GM04503 (cell line): Measurements from ENCODE around the gene PDXP.

Source experiments
- DNase-seq: peaks from one replicate; pipeline ENCODE4 v3.0.0-alpha.2; 2012; ENCODE audit warnings: low read depth

Gene PDXP

DNA sequence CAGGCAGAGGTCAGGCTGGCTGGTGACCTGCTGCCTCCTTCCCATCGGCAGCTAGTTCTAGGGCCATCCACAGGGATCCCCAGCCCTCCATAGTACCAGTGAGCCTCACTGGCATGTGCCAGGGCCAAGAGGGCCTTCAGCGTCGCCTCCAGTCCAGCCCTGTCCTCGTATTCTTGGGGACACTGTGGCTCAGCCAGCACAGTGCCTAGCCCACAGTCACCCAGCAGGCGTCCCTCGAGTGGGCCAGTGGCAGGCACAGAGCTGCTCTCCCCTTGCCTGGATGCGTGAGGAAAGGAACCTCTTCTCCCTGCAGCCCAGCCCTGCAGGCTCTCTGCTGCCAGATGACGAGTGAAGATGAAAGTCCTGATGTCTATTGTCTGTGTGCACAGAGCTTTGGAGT, 29.7 kb upstream of the PDXP start:
- no peak for DNase-seq

DNA sequence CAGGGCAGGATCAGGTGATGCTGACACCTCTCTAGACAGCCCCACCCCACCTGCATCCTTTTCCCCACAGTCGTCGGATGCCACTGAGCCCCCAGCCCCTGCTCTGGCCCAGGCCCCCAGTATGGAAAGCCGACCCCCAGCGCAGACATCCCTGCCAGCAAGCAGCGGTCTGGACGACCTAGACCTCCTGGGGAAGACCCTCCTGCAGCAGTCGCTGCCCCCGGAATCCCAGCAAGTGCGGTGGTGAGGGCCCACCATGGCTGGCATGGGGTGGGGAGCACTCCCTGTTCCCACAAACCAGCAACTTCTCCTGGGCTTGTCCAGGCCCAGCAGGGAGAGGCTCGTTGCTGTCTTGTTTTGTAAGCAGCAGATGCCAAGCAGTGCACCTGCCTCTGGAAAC, 28.6 kb upstream of the PDXP start:
- no peak for DNase-seq

DNA sequence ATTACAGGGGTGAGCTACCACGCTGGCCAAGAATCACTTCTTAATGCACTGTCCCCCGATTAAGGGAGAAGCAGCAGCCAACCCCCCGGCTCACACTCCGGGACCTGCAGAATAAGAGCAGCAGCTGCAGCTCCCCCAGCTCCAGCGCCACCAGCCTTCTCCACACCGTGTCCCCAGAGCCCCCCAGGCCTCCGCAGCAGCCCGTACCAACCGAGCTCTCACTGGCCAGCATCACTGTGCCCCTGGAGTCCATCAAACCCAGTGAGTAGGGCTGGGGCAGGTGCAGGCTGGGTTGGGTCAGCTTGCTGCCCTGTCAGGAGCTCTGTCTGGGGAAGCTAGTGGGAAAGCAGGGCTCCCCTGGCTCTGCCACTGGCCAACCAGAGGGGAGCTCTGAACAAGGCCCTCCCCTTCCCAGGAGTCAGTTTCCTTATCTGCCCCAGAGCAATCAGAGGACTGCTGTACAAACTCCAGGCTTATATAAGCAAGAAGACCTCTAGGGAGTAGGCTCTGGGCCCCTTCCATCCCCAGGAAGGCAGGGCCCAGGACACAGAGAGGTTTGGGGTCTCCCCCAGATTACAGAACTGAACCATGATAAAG, 27.6 kb upstream of the PDXP start:
- no peak for DNase-seq

DNA sequence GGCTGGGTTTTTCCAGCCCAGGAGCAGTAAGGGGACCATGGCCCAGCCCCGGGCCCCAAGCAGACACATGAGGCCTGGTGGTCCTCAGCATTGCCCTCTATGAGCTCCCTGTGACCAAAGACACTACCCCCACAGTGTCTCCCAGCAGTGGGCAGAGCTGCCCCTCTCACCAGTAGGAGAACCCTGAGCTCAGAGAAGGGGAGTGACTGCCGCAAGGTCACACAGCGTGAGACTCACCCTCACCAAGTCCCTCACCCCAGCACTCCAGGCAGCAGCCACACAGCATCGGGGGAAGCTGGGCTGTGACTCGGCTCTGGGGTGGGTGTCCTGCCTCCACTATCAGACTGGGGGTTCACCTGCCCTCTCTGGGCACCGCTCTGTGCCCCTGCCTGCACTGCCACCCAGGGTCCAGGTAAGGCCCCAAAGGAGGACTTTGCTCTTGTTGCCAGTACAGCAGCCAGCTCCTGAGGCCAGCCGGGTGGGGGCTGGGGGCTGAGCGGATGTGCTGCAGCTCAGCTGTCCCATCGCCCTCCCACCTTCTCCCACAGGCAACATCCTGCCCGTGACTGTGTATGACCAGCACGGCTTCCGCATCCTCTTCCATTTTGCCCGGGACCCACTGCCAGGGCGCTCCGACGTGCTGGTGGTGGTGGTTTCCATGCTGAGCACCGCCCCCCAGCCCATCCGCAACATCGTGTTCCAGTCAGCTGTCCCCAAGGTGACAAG, 26.9 kb upstream of the PDXP start:
- no peak for DNase-seq

DNA sequence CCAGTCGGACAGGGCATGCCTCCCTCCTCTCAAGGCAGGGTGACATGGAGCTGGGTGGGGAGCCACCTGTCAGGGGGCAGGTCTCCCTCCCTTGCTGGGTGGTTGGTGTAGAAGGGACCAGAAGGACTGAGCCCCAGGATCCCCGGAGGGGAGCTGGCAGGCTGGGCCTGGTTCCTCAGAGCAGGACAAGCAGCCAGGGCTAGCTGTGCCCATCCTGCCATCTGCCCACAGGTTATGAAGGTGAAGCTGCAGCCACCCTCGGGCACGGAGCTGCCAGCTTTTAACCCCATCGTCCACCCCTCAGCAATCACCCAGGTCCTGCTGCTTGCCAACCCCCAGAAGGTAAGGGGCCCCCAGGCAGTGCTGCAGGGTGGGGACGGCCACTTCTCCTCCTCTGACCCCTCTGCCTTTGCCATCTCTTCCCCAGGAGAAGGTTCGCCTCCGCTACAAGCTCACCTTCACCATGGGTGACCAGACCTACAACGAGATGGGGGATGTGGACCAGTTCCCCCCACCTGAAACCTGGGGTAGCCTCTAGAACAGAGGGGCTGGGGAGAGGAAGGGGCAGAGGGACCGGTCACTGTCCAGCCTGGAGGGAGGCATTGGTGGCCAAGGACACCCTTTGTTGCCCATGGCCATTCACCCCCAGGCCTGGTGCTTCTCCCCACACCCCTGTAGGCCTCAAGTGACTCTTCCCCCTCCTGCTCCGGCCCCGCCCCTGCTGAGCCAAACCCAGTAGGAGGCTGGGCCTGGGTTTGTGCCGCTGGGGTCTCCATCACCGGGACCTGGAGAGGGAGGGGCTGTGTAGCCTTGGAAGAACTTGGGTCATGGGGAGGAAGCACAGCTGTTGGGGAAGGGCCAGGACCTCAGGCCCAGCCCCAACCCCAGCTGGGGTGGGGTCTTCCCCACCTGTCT, 26.1 kb upstream of the PDXP start:
- DNase-seq: no peak

DNA sequence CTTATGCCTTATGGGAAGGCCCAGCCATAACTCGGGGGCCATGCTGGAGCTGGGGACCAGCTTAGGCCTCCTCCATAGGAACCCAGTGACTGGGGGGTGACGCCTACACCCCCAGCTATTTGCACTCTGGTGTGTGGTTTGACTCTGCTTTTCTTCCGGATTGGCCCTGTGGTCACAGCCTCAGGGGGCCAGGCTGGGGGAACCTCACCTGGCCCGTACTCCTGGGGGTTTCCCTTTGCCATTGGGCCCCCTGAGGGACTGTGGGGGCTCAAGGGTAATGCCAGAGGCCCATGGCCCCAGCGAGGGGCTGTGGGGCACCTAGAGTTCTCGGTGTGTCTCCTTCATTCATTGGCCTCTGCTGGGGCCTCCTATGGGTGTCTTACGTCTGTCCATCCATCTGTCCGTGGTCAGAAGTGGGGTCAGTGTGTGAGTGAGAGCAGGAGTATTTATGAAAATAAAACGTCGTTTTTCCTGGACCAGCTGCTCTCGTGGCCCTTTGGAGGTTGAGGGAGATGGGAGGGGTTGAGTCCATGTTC, 25.4 kb upstream of the PDXP start:
- no peak for DNase-seq

DNA sequence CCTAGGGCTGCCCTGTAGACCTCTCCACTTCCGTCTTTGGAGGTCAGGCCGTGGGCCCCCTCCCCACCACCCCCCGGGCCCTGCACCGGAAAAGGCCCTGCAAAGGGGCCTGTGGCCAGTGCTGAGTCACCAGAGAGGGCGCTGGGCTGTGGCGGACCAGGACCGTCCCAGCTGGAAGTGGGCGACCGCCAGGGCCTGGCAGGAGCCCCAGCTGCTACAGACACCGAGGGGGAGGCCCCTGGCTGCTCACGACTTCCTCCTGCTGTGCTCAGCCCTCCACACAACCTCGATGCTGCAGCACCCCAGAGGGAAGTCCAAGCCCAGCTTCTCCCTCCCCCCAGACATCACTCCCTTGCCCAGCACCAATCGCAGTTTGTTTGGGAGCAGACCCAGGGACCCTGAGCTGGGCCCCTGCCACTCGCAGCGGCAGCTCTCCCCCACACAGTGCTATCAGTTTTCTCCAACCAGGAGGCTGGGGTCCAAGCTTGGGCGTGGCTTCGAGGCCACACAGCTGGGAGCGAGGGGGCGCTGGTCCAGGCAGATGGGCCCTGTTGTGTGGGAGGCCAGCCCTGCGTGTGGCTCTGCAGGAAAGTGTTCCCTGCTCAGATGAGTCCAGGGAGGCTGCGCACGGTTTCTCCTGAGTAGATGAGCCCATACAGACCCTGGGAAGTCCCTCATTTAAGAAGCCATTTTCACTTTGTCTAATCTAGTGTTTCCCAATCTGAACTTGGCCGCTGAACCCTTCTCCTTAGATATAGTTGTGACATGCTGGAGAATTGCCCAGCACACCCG, 24.7 kb upstream of the PDXP start:
- DNase-seq: no peak

DNA sequence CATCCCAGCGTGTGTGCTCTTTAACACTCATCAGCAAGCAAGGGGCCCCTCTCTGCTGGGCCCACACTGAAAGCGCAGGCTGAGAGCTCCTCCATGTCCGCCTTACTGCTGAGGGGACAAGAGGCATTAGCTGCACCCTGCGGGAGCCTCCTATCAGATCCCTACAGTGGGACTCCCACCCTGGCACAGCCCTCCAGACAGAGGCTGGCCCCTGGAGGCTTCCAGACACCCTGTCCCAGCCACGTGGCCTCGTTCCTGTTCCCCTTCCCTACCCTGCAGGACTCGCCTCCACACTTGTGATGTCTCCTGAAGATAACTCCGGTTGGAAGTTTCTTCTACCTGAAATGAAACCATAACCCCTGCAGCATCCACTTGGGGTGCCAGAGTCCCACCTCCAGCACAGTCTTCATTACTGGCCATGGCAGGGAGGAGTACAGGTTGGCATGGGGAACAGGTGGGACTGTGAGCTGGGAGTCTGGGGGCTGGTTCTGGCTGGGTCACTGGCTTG, 24.1 kb upstream of the PDXP start:
- no peak for DNase-seq

DNA sequence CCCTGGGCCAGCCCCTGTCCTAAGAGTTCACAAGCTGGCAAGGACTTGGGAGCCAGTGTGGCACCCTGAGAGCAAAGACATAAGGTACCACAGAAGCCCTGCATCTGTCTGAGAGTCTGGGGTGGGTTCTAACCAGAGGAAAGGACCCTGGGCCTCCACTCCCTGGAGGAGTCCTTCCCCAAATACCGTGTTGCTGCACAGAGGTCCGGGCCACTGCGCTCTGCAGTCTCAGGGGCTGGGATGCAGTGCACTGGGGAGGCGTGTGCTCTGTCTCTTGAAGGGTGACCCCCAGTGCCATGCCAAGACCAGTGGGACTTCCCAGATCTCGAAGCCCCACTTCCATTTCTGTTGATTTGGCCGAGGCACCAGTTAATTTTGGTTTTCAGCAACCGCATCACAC, 23.4 kb upstream of the PDXP start:
- no peak for DNase-seq

DNA sequence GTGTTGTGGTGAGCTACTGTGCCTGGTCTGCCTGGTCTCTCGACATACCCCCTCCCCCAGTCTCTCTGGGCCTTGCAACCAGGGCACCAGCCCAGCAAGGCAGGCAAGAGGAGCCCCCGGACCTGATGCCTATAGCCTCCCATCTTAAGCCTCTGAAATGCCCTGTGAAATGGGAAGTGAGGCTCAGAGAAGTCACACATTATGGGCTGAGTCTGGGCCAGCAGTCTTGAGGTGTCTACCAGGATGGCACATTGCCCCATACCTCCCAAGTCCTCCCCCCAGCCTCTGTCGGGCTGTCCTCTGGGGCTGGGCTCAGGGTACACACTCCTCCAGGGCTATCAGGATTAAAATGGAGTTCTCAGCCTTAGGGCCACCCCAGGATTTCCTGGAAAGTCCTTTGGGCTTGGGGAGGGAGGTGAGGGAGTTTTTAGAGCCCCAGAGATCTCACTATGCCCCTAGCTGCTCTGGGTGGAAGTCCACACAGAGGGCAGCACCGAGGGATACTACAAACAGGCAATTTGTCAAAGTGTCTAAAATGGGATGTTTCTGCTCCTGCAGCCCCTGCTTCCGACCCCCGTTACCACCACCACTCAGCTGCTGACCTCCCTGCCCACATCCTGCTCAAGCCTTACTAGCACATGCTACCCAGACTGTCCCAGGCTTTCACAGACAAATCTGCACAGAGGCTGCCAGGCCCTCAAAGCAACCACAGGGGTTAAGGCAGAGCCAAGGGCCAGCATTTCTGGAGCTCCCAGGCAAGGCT, 22.2 kb upstream of the PDXP start:
- no peak for DNase-seq

DNA sequence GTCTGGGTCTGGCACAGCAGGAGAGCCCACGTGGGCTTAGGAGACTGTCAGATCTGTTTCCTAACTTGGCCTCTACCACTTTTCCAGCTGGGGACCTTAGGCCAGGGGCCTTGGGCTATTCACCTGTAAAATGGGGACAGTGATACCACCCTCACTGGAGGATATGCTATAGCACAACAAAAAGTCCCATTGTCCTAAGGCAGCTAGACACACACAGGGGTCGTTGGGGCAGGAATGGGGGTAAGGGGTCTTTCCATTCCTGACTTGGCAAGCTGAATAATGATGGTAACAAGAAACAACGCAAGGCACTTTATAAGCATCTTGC, 21.6 kb upstream of the PDXP start:
- DNase-seq: no peak

DNA sequence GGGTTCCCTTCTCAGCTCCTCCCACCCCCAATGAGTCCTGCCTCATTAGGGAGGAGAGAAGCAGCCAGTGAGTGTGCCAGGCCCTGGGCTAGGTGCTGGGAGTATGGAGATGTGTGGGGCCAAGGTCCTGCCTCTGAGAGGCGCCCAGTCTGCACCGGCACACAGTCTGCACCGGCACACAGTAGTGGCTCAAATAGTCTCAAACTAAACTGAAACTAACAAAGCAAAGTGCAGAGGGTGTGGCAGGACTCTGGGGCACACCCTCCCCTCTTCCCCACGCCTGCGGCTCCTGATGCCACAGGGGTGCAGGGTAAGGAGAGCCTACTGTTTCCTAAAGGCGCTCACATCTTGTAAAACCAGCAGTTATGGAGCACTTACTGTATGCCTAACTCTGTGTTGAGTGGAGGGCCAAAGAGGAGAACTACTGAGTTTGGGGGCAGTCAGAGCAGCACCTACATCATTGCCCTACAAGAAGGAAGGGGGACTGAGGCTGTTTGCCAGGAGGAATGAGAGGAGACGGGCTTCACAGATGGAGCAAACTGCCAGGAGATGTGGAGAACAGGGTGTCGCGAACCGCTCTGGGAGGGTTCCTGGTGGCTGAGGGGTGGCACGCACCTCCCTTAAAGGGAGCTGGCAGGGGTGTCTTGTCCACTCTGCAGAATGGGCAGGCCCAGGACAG, 20.0 kb upstream of the PDXP start:
- no peak for DNase-seq

DNA sequence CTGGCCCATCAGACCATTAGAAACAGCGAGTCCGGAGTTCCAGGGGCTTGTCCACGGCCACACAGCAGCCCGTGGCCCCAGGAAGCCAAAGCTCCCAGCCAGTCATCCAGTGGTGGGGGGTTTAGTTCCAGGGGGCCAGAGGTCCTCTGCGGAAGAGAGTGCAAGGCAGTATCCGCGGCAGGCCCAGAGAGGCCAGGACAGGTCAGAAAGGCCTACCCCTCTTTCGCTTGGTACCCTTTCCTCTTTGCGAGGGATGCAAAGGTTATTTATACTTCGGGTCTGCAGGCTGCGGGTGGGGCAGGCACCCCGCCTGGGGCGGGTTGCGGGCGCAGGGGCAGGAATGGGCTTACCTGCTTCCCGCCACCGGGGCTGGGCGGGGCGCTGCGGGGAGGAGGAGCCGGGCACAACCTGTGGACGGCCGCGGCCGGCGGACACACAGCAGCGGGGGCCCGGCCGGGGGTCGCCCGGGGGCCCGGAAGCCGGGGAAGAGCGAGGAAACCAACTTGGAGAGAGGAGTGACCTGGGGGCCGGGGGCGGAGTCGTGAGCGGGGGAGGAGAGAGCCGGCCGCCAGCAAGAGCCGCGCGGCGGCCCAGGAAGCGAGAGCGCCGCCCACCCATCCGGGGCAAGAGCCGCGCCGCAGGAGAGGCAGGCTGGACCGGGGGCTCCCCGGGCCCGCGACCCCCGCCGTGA, 19.3 kb upstream of the PDXP start, which contains the start of gene SH3BP1:
TSS of gene SH3BP1 (plus strand) at position 600 of the 691 bp plus-strand sequence. CDS start 119 bp downstream, outside the sequence.
- no peak for DNase-seq

DNA sequence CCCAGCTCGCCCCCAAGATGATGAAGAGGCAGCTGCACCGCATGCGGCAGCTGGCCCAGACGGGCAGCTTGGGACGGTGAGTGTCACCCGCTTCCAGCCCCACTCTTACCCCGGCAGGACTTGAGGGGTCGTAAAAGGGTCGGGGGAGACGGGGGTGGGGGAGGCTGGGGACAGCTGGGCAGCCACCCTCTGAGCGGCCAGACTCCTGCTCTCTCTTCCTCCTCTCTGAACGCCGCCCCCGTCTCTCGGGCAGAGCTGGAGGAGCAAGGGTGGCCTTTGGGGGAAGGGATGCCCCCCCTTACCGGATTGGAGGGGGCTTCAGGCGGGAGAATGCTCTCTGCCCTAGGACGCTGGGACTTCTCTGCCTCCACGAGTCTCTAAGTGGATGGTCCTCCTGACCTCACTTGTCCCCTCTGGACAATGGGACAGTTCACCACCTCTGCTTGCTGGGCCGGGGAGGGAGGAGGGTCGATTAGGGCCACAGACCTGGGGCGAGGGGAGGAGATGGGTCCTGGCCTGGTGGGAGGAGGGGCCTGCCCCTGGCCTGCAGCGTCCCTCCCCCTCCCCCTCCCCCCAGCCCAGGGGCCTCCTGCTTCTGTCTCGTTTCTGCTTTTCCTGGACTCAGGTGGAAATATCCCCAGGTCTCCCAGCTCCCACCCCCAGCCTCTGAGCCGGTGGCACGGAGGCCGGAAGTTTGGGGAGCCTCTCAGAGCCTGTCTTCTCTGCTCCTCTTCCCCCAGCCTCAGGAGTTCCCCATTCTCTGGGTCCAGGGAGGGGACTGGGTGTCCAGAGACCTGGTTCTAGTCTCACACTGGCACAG, 18.5 kb upstream of the PDXP start:
- DNase-seq: no peak

DNA sequence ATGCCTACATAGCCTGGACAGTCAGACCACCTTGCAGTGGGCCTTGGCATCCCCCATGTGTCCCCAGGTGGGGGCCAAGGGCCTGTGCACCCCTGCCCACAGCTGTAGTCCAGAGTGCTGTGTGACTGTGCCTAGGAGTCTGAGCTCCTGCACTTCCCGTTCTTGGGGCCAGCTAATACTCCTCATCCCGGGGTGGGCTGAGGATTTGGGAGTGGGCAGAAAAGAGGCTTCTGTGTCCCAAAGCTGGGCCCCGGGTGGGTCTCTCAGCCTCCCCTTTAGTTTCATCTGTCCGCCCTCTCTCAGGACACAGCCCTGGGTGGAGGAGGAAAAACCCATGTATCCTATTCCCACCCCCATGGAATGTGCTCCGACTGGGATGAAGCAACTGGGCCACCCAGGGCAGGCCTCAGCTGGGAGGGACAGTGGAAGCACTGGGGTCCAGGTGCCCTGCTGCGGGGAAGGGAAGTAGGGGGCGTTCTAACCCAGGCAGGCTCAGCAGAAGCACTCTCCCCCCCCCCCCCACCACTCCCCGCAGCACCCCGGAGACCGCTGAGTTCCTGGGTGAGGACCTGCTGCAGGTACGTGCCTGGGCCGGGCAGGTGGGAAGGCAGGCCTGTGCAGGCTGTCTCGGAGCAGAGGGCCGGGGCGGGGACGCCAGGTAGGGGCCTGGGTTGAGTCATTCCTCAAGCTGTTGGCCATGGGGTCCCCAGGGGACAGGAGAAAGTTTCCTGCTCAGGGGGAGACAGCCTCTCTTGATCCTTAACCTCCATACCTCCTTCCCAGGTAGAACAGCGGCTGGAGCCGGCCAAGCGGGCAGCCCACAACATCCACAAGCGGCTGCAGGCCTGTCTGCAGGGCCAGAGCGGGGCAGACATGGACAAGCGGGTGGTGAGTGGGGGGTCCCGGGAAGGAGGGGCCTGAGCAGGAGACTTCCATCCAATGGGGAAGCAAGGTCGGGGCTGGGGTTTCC, 17.6 kb upstream of the PDXP start:
- no peak for DNase-seq

DNA sequence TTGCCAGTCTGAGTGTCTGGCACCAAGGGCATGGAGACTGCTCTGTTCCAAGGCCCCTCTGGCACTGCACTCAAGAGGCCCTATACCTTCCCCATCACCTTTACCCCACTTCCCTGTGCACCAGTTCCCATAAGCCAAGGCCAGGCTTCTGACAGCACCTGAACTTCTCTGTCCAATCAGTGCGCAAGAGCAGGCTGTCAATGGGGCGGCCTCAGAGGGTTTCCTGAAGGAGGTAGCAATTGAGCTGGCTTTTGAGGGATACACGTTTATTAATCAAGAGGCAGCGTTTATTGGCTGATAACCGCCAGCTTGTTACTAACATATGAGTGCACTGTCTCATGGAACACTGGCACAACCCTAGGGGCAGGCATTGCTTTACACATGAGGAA, 17.0 kb upstream of the PDXP start:
- DNase-seq: no peak

DNA sequence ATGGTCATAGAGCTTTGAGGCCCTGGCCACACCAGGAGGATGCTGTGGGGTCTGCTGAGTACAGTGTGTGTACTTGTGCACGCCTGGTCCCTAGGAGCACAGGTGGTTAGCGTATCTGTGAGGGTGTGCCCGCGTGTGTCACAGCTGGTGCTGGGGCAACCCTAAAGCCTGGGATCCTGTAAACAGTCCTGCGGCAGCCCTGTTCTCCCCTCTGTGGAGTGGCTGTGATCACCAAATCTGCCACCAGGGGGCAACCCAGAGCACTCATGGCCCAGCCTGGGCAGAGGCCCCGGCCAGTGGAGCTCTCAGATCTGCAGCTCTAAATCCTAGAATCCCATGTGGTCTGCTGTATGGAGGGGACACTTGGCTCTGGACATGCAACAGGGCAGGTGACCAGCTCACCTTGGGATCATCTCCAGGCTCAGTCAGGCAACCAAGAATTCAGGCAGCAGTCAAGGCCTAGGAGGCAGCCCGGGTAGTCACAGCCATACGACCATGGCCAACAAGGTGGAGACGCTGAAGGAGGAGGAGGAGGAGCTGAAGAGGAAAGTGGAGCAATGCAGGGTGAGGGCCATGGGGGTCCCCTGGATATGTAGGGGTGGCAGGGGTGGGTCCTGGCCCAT, 15.2 kb upstream of the PDXP start:
- DNase-seq: no peak
